ENCODE measurements around the gene NDUFB10.

DNA sequence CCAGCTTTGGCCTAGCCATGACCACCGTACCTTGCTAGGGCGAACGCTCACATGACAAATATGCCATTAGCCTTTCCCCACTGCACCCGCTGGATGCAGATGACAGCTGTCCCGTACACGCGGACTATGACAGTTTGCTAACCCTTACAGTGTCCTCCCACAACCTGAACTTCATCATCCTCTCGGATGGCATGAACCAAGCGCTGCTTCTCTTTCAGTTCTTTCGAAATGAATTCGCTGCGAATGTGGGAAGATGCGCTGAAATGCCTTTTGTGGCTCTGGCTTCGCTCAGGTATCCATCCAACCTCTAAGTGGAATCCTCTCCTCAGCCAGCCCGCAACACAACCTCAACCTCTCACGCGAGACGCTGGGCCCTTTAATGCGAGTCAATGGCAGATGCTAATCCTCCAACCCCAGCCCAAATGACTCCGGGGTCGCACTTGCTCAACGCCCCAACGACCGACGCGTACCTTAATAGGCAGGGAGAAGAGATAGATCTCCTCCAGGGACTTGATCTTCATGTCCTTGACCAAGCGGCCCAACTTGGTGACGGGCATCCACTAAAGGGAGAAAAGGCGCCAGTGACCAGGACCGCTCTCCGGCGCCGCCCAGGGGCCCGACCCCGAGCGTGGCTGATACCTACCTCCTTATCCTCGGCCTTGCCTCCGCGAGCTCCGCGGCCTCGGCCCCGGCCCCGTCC lies 4.6 kb downstream of the NDUFB10 start:
- TF ChIP-seq, protein P1, sequence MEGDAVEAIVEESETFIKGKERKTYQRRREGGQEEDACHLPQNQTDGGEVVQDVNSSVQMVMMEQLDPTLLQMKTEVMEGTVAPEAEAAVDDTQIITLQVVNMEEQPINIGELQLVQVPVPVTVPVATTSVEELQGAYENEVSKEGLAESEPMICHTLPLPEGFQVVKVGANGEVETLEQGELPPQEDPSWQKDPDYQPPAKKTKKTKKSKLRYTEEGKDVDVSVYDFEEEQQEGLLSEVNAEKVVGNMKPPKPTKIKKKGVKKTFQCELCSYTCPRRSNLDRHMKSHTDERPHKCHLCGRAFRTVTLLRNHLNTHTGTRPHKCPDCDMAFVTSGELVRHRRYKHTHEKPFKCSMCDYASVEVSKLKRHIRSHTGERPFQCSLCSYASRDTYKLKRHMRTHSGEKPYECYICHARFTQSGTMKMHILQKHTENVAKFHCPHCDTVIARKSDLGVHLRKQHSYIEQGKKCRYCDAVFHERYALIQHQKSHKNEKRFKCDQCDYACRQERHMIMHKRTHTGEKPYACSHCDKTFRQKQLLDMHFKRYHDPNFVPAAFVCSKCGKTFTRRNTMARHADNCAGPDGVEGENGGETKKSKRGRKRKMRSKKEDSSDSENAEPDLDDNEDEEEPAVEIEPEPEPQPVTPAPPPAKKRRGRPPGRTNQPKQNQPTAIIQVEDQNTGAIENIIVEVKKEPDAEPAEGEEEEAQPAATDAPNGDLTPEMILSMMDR (conservative IDR thresholded peaks at IDR 0.05 in 1 of 2, IDR thresholded peaks at IDR 0.05 in 1 of 2; ENCODE audit: extremely low read depth in 1 of 2, insufficient read depth in 1 of 2, low read depth in 1 of 2, low read length in 2 of 2) = peak in 1 of 2 donors; percentile 3
- no peak for TF ChIP-seq EZH2 (IDR thresholded peaks at IDR 0.05; ENCODE audit: borderline replicate concordance, low read length)
